HUES48 (cell line): ENCODE data around the gene PLA2G15.

Experiments used
- H3K27ac ChIP-seq: one replicate; pipeline ENCODE4 v1.7.0; 2013; ENCODE audit warnings: low read depth, low read length, inconsistent platforms
- H3K27me3 ChIP-seq: 2 replicates; pipeline ENCODE4 v1.6.1; 2013; ENCODE audit warnings: mild to moderate bottlenecking, low read length; ENCODE audit not compliant: control insufficient read depth, insufficient read depth
- H3K36me3 ChIP-seq: 2 replicates; pipeline ENCODE4 v1.6.1; 2013; ENCODE audit warnings: low read length; ENCODE audit not compliant: control insufficient read depth, insufficient read depth
- H3K4me1 ChIP-seq: 2 replicates; pipeline ENCODE4 v1.6.1; 2013; ENCODE audit warnings: mild to moderate bottlenecking, low read length; ENCODE audit not compliant: control insufficient read depth, insufficient read depth
- H3K4me3 ChIP-seq: 2 replicates; pipeline ENCODE4 v1.5.1; 2013; ENCODE audit warnings: mild to moderate bottlenecking, low read depth, low read length
- H3K9ac ChIP-seq: 2 replicates; pipeline ENCODE4 v1.6.1; 2013; ENCODE audit warnings: mild to moderate bottlenecking, low read depth, low read length, moderate library complexity
- H3K9me3 ChIP-seq: 2 replicates; pipeline ENCODE4 v1.6.1; 2013; ENCODE audit warnings: low read length; ENCODE audit not compliant: control insufficient read depth, insufficient read depth

Gene PLA2G15

DNA sequence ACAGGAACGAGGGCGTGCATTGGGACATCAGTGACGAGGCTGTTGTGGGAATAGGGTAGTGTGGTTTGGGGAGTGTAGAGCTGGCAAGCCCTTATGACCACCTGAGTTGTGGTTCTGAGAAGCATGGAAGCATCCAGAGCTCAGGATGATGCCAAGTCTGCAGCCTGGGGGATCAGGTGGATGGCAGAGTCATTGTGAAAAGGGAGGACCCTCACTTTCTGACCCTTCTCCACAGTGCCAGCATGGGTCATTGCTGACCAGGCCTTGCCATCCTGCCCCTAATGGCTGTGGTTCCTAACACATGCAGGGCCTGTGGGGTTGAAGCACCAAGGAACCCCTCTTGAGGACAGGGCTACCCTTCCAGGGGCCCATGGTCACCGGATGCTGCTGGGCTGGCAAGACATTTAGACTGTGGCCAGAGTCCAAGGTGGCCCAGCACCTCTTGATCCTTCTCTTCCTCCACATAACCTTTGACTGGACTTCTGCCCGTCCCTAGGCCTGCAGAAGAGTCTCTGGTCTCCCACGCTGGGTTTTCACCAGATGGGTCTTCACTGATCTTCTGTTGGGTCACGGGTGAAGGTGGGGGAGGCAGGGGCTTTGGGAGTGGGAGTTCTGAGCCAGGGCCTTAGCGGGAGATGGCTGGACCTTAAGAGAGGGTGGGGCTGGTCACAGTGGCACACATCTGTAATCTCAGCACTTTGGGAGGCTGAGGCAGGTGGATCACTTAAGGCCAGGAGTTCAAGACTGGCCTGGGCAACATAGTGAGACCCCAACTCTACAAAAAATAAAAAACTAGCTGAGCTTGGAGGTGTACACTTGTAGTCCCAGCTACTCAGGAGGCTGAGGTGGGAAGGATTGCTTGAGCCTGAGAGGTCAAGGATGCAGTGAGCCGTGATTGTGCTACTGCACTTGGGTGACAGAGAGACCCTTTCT lies 2.0 kb upstream of the PLA2G15 start:
- Histone ChIP-seq H3K27me3 (peaks cover 12% of the 10 kb centered on the region), H3K4me3 (no peak overlapping the region), H3K9me3 (no peaks in the 10 kb centered on the region), H3K36me3 (no peaks in the 10 kb centered on the region), H3K9ac (no peak overlapping the region), H3K4me1 (peaks cover 8% of the 10 kb centered on the region), H3K27ac (no peak overlapping the region)

DNA sequence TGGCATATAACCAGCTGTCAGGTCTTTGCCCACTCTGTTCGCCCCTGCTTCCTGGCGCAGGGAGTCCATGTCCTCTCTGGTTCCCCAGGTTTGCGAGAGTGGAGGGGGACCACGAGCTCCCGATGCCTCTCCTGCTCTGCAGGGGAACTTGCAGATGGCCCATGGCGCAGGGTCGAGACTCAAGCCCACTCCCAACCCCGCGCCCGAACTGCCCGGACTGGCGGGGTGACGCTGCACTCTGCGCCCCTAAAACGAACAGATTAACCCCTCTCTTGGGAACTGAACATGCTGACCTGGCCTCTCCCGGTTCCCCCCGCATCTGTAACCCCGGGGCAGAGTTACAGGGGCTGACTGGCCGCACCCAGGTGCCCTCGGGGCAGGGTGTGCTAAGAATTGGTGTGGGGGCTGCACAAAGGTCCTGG lies 681 bp upstream of the PLA2G15 start:
- H3K9ac ChIP-seq: no peak overlapping the region
- H3K9me3 ChIP-seq: no peaks in the 10 kb centered on the region
- H3K36me3 ChIP-seq: 0 out of 2 replicates have a peak, but pooled peaks cover 4% of the 10 kb centered on the region
- H3K4me3 ChIP-seq: peak overlapping the region; percentile 92
- H3K27ac ChIP-seq: no peak overlapping the region
- peaks cover 12% of the 10 kb centered on the region for H3K27me3 ChIP-seq
- H3K4me1 ChIP-seq: peaks cover 8% of the 10 kb centered on the region

DNA sequence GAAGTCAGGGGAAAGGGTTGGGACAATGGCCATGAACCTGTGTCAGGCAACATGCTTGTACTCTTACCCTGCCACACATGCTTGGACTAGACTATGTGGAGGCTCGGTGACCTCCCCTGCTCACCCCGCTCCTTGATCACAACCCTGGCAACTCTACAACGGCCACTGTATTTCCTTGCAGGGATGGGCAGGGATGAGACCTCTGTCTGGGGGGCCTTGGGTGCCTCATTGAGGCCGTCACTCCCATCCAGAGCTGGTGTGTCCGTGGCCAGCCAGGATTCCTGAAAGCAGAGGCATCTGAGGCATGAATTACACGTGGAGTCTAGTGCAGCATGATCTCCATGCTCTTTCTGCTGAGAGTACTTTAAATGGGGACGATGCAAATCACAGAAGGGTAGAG lies 948 bp downstream of the PLA2G15 start:
- Histone ChIP-seq H3K27me3 (peaks cover 12% of the 10 kb centered on the region), H3K9ac (no peak overlapping the region), H3K27ac (no peak overlapping the region), H3K36me3 (0 out of 2 replicates have a peak, but pooled peaks cover 4% of the 10 kb centered on the region), H3K4me1 (peaks cover 4% of the 10 kb centered on the region; the same call in 1 of the 2 replicates), H3K4me3 (peak overlapping the region; percentile 92; the same call in 1 of the 2 replicates), H3K9me3 (no peaks in the 10 kb centered on the region)

DNA sequence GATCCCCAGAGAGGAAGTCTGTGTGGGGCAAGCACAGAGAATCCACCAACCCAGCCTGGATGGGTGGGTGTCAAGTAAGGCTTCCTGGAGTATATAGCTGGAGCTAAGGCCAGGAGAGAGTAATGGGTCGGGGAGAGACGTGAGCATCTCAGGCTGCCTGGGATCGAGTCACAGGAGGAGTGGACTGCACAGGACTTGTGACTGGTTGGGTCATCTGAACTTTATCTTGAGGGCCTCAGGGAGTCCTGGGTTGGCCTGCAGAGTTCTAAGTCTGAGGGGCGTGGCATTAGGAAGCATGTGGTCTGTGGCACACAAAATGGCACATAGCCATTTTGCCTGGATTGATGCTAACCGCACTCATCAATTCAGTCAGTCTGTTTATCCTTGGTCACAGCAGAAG lies 1.5 kb downstream of the PLA2G15 start:
- Histone ChIP-seq H3K27ac (no peak overlapping the region), H3K4me1 (peaks cover 4% of the 10 kb centered on the region; the same call in 1 of the 2 replicates), H3K27me3 (peaks cover 12% of the 10 kb centered on the region), H3K4me3 (no peak overlapping the region), H3K9me3 (no peaks in the 10 kb centered on the region), H3K36me3 (0 out of 2 replicates have a peak, but pooled peaks cover 4% of the 10 kb centered on the region), H3K9ac (no peak overlapping the region)

DNA sequence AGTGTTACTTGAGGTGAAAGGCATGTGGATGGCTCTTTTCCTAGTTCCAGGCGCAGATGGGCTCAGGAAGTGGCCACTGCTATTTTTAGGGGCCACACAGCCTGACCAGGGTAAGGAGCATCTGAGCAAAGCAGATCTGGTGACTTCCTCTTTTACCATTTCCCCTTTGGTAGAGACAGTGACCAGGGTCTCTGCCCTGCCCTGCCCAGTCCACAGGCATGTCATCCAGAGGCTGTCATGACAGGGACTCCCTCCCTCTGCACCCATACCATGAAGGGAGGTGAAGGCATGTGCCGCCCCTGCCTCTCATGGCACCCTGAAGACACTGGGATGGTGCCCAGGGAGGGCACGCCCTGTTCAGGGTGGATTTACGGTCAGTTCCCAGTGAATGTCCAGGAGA lies 2.2 kb downstream of the PLA2G15 start:
- H3K9me3 ChIP-seq: no peaks in the 10 kb centered on the region
- H3K27ac ChIP-seq: no peak overlapping the region
- 0 out of 2 replicates have a peak, but pooled peaks cover 4% of the 10 kb centered on the region for H3K36me3 ChIP-seq
- H3K9ac ChIP-seq: no peak overlapping the region
- H3K4me1 ChIP-seq: peaks cover 4% of the 10 kb centered on the region; the same call in 1 of the 2 replicates
- H3K27me3 ChIP-seq: peaks cover 12% of the 10 kb centered on the region
- H3K4me3 ChIP-seq: no peak overlapping the region

DNA sequence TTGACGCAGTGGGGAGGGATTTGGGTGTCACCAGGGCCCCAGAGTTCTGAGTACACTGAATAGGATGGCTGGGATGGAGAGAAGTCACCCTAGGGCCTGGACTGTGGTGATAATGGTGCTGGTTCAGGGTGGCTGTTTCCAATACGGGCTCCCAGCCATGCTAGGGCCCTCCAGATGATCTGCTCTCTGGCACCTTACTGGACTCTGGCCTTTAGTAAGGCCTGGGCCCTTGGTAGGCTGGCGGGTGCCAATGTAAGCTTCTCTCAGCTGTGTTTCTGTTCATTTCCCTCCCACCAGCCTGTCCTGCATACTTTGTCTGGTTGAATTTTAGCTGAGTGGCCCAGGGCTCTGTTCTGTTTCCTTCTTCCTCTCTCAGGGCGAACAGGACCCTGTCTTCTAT lies 2.8 kb downstream of the PLA2G15 start:
- no peak overlapping the region for H3K9ac ChIP-seq
- no peaks in the 10 kb centered on the region for H3K9me3 ChIP-seq
- no peak overlapping the region for H3K27ac ChIP-seq
- peaks cover 12% of the 10 kb centered on the region for H3K27me3 ChIP-seq
- peaks cover 4% of the 10 kb centered on the region; the same call in 1 of the 2 replicates for H3K4me1 ChIP-seq
- 0 out of 2 replicates have a peak, but pooled peaks cover 4% of the 10 kb centered on the region for H3K36me3 ChIP-seq
- no peak overlapping the region for H3K4me3 ChIP-seq

DNA sequence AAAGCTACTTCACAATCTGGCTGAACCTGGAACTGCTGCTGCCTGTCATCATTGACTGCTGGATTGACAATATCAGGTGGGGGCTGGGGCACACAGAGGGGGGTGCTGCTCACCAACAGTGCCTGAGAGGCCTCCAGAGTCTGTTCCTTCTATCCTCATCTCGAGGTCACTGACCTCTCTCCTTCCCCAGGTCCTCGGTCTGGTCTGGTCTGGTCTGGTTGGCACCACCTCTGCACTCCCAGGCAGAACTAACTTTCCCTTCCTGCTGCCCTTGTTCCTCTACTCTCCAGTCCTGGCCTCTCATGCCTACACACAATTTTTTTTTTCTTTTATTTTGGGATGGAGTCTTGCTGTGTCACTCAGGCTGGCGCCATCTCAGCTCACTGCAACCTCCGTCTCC lies 4.2 kb downstream of the PLA2G15 start:
- Histone ChIP-seq H3K9me3 (no peaks in the 10 kb centered on the region), H3K9ac (no peak overlapping the region)

DNA sequence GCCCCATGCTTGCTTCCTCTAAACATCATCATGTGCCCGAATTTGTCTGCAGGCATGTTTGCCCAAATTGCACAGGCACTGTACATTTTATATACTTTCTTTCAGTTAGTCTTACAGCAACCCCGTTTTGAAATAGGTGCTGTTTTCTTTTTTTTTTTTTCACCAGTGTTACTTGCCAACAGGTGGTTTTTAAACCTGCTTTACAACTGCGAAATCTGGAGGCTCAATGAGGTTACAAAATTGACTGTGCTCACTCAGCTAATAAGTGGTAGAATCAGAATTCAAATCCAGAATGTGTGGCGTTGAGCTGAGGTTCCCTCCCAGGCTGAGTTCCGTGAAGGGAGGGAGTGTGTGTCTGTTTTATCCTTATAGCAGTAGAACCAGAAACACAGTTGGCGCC lies 5.8 kb downstream of the PLA2G15 start:
- Histone ChIP-seq H3K27ac (no peak overlapping the region), H3K9ac (no peak overlapping the region), H3K27me3 (0 out of 2 replicates have a peak, but pooled peaks cover under 1% of the 10 kb centered on the region), H3K9me3 (no peaks in the 10 kb centered on the region), H3K4me1 (peaks cover under 1% of the 10 kb centered on the region; the same call in 1 of the 2 replicates), H3K36me3 (peaks cover 4% of the 10 kb centered on the region; the same call in 1 of the 2 replicates), H3K4me3 (no peak overlapping the region)

More for the DNA sequence above, 4.2 kb downstream of the PLA2G15 start:
- H3K36me3 ChIP-seq: 0 out of 2 replicates have a peak, but pooled peaks cover 4% of the 10 kb centered on the region
- H3K27me3 ChIP-seq: peaks cover 8% of the 10 kb centered on the region
- H3K27ac ChIP-seq: no peak overlapping the region
- H3K4me1 ChIP-seq: peaks cover 4% of the 10 kb centered on the region; the same call in 1 of the 2 replicates
- H3K4me3 ChIP-seq: no peak overlapping the region

DNA sequence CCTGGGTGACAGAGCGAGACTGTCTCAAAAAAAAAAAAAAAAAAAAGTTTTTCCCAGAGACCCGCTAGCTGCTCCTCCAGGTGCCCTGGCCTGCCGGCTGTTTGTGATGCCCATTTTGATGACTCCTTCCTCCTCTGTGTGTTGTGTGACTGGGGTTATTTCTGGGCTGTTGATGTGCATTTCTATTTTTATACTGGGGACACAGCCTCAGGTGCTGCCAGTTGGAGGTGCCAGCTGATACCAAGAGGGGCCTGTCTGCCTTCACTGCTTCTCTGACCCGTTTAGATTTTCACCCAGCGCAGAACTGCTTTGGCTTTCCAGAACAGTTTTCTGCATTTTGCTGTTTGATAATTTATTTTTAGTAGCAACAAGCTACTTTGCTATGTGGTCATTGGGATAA lies 6.7 kb downstream of the PLA2G15 start:
- Histone ChIP-seq H3K27me3 (no peaks in the 10 kb centered on the region), H3K9ac (no peak overlapping the region), H3K4me1 (no peaks in the 10 kb centered on the region), H3K27ac (no peak overlapping the region), H3K36me3 (peaks cover 7% of the 10 kb centered on the region), H3K9me3 (no peaks in the 10 kb centered on the region), H3K4me3 (no peak overlapping the region)

DNA sequence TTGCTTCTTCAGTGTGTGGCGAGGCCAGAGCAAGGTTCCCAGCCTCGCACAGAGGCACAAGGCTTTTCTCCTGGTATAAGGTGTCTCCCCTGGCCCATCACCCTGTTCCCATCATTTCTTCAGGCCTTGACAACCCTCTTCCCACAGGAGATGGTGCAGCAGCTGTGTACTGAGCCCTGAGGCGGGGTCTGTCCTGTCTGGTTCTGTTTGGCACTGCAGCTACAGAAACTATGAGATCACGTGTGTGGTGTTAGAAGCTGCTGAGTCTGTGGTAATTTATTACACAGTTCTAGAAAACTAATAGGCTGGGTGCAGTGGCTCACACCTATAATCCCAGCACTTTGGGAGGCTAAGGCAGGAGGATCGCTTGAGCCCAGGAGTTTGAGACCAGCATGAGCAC lies 7.2 kb downstream of the PLA2G15 start:
- H3K27me3 ChIP-seq: no peaks in the 10 kb centered on the region
- no peaks in the 10 kb centered on the region for H3K4me1 ChIP-seq
- H3K27ac ChIP-seq: no peak overlapping the region
- no peak overlapping the region for H3K4me3 ChIP-seq
- peaks cover 7% of the 10 kb centered on the region for H3K36me3 ChIP-seq
- no peaks in the 10 kb centered on the region for H3K9me3 ChIP-seq
- no peak overlapping the region for H3K9ac ChIP-seq

DNA sequence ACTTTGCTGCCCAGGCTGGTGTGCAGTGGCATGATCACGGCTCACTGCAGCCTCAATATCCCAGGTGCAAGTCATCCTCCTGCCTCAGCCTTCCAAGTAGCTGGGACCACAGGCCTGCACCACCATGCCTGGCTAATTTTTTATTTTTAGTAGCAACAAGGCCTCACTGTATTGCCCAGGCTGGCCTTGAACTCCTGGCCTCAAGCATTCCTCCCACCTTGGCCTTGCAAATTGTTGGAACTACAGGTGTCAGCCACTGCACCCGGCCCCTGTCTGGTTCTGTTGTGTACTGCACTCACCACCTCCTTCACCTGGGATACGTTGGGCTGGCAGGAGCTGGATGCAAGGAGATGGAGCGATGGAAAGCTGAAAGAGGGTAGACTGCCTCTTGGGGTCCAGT lies 8.5 kb downstream of the PLA2G15 start:
- H3K9ac ChIP-seq: no peak overlapping the region
- H3K36me3 ChIP-seq: peaks cover 7% of the 10 kb centered on the region
- no peak overlapping the region for H3K4me3 ChIP-seq
- no peaks in the 10 kb centered on the region for H3K4me1 ChIP-seq
- H3K27me3 ChIP-seq: no peaks in the 10 kb centered on the region
- no peaks in the 10 kb centered on the region for H3K9me3 ChIP-seq
- no peak overlapping the region for H3K27ac ChIP-seq
